H9 (cell line): Measurements from ENCODE around the gene HTRA1. TPM values are rescaled to one million over a fixed set of nuclear protein-coding genes. Genes with fewer than 3 reads are reported as not detected.

Source experiments
- DNase-seq: peaks from one replicate; pipeline ENCODE4 v3.0.0-alpha.2; 2017
- H2AFZ ChIP-seq: one replicate; pipeline ENCODE4 v1.6.1; 2013; ENCODE audit warnings: mild to moderate bottlenecking, low read length, control low read depth, moderate library complexity
- H2AK5ac ChIP-seq: 2 replicates; pipeline ENCODE4 v1.6.1; 2013; ENCODE audit warnings: low read length, control low read depth, mixed read lengths; ENCODE audit not compliant: insufficient read length
- H2BK120ac ChIP-seq: one replicate; pipeline ENCODE4 v1.6.1; 2013; ENCODE audit warnings: low read depth, mild to moderate bottlenecking, low read length, control low read depth, inconsistent platforms; ENCODE audit not compliant: poor library complexity, severe bottlenecking
- H2BK12ac ChIP-seq: 2 replicates; pipeline ENCODE4 v1.6.1; 2013; ENCODE audit warnings: low read length, control low read depth, mixed read lengths, low read depth; ENCODE audit not compliant: insufficient read length
- H2BK15ac ChIP-seq: 2 replicates; pipeline ENCODE4 v1.6.1; 2013; ENCODE audit warnings: low read depth, low read length, control low read depth
- H2BK20ac ChIP-seq: one replicate; pipeline ENCODE4 v1.6.1; 2013; ENCODE audit warnings: low read depth, mild to moderate bottlenecking, low read length, control low read depth, inconsistent platforms; ENCODE audit not compliant: poor library complexity, severe bottlenecking
- H2BK5ac ChIP-seq: 2 replicates; pipeline ENCODE4 v1.6.1; 2013; ENCODE audit warnings: low read length, control low read depth, mixed read lengths; ENCODE audit not compliant: insufficient read length
- H3K14ac ChIP-seq: 2 replicates; pipeline ENCODE4 v1.6.1; 2013; ENCODE audit warnings: low read length, control low read depth; ENCODE audit not compliant: insufficient read depth
- H3K18ac ChIP-seq: 2 replicates; pipeline ENCODE4 v1.6.1; 2013; ENCODE audit warnings: low read depth, mild to moderate bottlenecking, mixed read lengths, low read length, control low read depth; ENCODE audit not compliant: insufficient read length
- H3K23ac ChIP-seq: 2 replicates; pipeline ENCODE4 v1.6.1; 2013; ENCODE audit warnings: low read length, control low read depth, mixed read lengths, low read depth; ENCODE audit not compliant: insufficient read length
- H3K23me2 ChIP-seq: 2 replicates; pipeline ENCODE4 v1.6.1; 2013; ENCODE audit warnings: low read depth, mild to moderate bottlenecking, mixed read lengths, low read length, control low read depth; ENCODE audit not compliant: insufficient read length, poor library complexity, severe bottlenecking
- H3K27ac ChIP-seq: 2 replicates; pipeline ENCODE4 v1.5.1; 2013; ENCODE audit warnings: low read length, control low read depth, mixed read lengths, low read depth; ENCODE audit not compliant: insufficient read length
- H3K27me3 ChIP-seq: 2 replicates; pipeline ENCODE4 v1.6.1; 2013; ENCODE audit warnings: low read length, control low read depth, inconsistent platforms; ENCODE audit not compliant: insufficient read depth
- H3K4ac ChIP-seq: 2 replicates; pipeline ENCODE4 v1.6.1; 2013; ENCODE audit warnings: low read depth, mild to moderate bottlenecking, control low read depth, inconsistent platforms, low read length, moderate library complexity
- H3K4me1 ChIP-seq: 2 replicates; pipeline ENCODE4 v1.6.1; 2013; ENCODE audit warnings: low read length, control low read depth, inconsistent platforms; ENCODE audit not compliant: insufficient read depth
- H3K4me2 ChIP-seq: 2 replicates; pipeline ENCODE4 v1.6.1; 2013; ENCODE audit warnings: low read length, control low read depth, mixed read lengths; ENCODE audit not compliant: insufficient read length, insufficient read depth
- H3K56ac ChIP-seq: 2 replicates; pipeline ENCODE4 v1.6.1; 2013; ENCODE audit warnings: low read depth, mild to moderate bottlenecking, mixed read lengths, low read length, control low read depth; ENCODE audit not compliant: insufficient read length
- H3K79me1 ChIP-seq: 2 replicates; pipeline ENCODE4 v1.6.1; 2013; ENCODE audit warnings: low read depth, mild to moderate bottlenecking, moderate library complexity, low read length, control low read depth, inconsistent platforms; ENCODE audit not compliant: insufficient read depth, poor library complexity, severe bottlenecking
- H3K79me2 ChIP-seq: 2 replicates; pipeline ENCODE4 v1.6.1; 2013; ENCODE audit warnings: low read length, control low read depth, inconsistent platforms; ENCODE audit not compliant: insufficient read depth
- H3K9ac ChIP-seq: 2 replicates; pipeline ENCODE4 v1.6.1; 2013; ENCODE audit warnings: low read length, control low read depth, mixed read lengths; ENCODE audit not compliant: insufficient read length; ENCODE audit errors: extremely low read depth
- H3K9me3 ChIP-seq: one replicate; pipeline ENCODE4 v1.6.1; 2013; ENCODE audit warnings: low read depth, low read length, inconsistent platforms; ENCODE audit not compliant: control insufficient read depth
- H3T11ph ChIP-seq: one replicate; pipeline ENCODE4 v1.6.1; 2013; ENCODE audit warnings: mild to moderate bottlenecking, low read length, control low read depth, inconsistent platforms
- H4K20me1 ChIP-seq: one replicate; pipeline ENCODE4 v1.6.1; 2013; ENCODE audit not compliant: control insufficient read depth, insufficient read length, insufficient read depth
- H4K5ac ChIP-seq: 2 replicates; pipeline ENCODE4 v1.6.1; 2013; ENCODE audit warnings: low read depth, mild to moderate bottlenecking, mixed read lengths, low read length, control low read depth; ENCODE audit not compliant: insufficient read length
- H4K8ac ChIP-seq: replicated peaks from 2 replicates; pipeline ENCODE4 v1.6.1; 2013; ENCODE audit warnings: low read length, control low read depth, mixed read lengths, low read depth; ENCODE audit not compliant: insufficient read length
- H4K91ac ChIP-seq: 2 replicates; pipeline ENCODE4 v1.6.1; 2013; ENCODE audit warnings: low read depth, mild to moderate bottlenecking, moderate library complexity, mixed read lengths, low read length, control low read depth; ENCODE audit not compliant: insufficient read length
- H3K27ac Mint-ChIP-seq, 3 experiments: 2 replicates in 2 of 3; 3 replicates in 1 of 3; pipeline ENCODE4 v1.8.0; 2020 to 2021; ENCODE audit warnings: mixed read lengths in 3 of 3, mild to moderate bottlenecking in 1 of 3, moderate library complexity in 1 of 3
- H3K27me3 Mint-ChIP-seq: 2 replicates; pipeline ENCODE4 v1.8.0; 2021; ENCODE audit warnings: low read depth, mild to moderate bottlenecking, moderate library complexity, mixed read lengths
- H3K36me3 Mint-ChIP-seq, 3 experiments: 2 replicates in 2 of 3; 3 replicates in 1 of 3; pipeline ENCODE4 v1.8.0; 2020 to 2021; ENCODE audit warnings: low read depth in 3 of 3, mixed read lengths in 3 of 3; ENCODE audit not compliant: insufficient read depth in 1 of 3
- H3K4me1 Mint-ChIP-seq, 2 experiments: 2 replicates each; pipeline ENCODE4 v1.8.0; 2020; ENCODE audit warnings: mixed read lengths in 2 of 2
- H3K4me3 Mint-ChIP-seq, 2 experiments: 2 replicates in 1 of 2; 3 replicates in 1 of 2; pipeline ENCODE4 v1.8.0; 2020 to 2021; ENCODE audit warnings: mild to moderate bottlenecking in 2 of 2, mixed read lengths in 2 of 2, moderate library complexity in 1 of 2
- H3K9me3 Mint-ChIP-seq, 2 experiments: 2 replicates in 1 of 2; 3 replicates in 1 of 2; pipeline ENCODE4 v1.8.0; 2020; ENCODE audit warnings: mild to moderate bottlenecking in 2 of 2, mixed read lengths in 2 of 2, moderate library complexity in 1 of 2
- WGBS: extraction: QIAGEN DNeasy Blood & Tissue Kit; methylation state at CpG from one replicate; pipeline ENCODE4 v1.1.7; 2013; ENCODE audit warnings: missing lambda C conversion rate, low lambda C conversion rate, mixed read lengths; ENCODE audit not compliant: insufficient read length; ENCODE audit errors: extremely low coverage; 5-methylcytosine and 5-hydroxymethylcytosine counted together
- total RNA-seq: library from RNA; stranded (reverse); gene quantifications from 2 replicates; pipeline ENCODE4 v1.2.1, GENCODE V29; 2021
- TF ChIP-seq, protein P1 (sequence below): fragments of 200-600 bp; sonication (generic); conservative IDR thresholded peaks from 3 replicates; pipeline ENCODE4 v1.8.0; 2021; ENCODE audit warnings: antibody characterized with exemption, mild to moderate bottlenecking

Gene HTRA1
- total RNA-seq, 1 experiment from 2014 or later, result 11.1 TPM

DNA sequence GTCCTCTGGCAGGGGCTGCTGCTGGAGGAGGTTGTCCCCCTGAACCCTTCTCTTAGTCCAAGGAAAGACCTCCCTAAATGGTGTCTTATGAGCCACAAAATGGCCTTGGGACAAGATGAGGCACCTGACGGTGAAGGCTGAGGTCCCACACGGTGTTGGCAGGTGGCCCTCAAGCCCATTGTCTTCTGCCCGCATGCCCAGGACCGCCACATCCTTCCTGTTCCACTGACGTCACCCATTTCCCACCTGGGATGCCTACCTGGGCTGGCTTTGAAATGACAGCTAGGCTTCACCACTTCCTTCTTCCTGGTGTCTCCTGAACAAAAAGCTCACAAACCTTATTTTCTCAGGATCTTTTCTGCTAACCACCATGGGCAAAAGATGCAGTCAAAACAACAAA lies 97.1 kb downstream of the HTRA1 start:
- Histone ChIP-seq H3K79me2 (no peaks in the 10 kb centered on the region), H3K9me3 (no peaks in the 10 kb centered on the region), H2BK5ac (no peak overlapping the region)

More for the DNA sequence above, 97.1 kb downstream of the HTRA1 start:
- no peaks in the 10 kb centered on the region; a peak in 1 of 7 replicates for H3K36me3 Mint-ChIP-seq
- Histone ChIP-seq H4K8ac (no peak overlapping the region), H3K4ac (no peak overlapping the region), H3K14ac (no peak overlapping the region), H3T11ph (no peak overlapping the region), H3K9ac (no peak overlapping the region), H3K4me2 (no peak overlapping the region), H3K56ac (no peak overlapping the region), H3K27ac (no peak overlapping the region), H4K20me1 (no peaks in the 10 kb centered on the region), H3K4me1 (no peaks in the 10 kb centered on the region), H2BK12ac (no peak overlapping the region), H2BK120ac (no peak overlapping the region), H3K18ac (no peak overlapping the region), H3K23me2 (no peaks in the 10 kb centered on the region), H2AFZ (no peak overlapping the region), H3K79me1 (no peaks in the 10 kb centered on the region), H4K5ac (no peak overlapping the region), H2BK20ac (no peak overlapping the region), H2BK15ac (no peak overlapping the region), H3K27me3 (no peaks in the 10 kb centered on the region), H3K23ac (no peak overlapping the region), H2AK5ac (no peak overlapping the region), H4K91ac (no peak overlapping the region)
- H3K4me3 Mint-ChIP-seq, result no peak overlapping the region
- WGBS, result no CpG with 5 or more reads among the region's 5 CpGs
- H3K9me3 Mint-ChIP-seq, result no peaks in the 10 kb centered on the region
- DNase-seq, result no peak
- no peak overlapping the region for H3K27ac Mint-ChIP-seq
- TF ChIP-seq, protein P1, sequence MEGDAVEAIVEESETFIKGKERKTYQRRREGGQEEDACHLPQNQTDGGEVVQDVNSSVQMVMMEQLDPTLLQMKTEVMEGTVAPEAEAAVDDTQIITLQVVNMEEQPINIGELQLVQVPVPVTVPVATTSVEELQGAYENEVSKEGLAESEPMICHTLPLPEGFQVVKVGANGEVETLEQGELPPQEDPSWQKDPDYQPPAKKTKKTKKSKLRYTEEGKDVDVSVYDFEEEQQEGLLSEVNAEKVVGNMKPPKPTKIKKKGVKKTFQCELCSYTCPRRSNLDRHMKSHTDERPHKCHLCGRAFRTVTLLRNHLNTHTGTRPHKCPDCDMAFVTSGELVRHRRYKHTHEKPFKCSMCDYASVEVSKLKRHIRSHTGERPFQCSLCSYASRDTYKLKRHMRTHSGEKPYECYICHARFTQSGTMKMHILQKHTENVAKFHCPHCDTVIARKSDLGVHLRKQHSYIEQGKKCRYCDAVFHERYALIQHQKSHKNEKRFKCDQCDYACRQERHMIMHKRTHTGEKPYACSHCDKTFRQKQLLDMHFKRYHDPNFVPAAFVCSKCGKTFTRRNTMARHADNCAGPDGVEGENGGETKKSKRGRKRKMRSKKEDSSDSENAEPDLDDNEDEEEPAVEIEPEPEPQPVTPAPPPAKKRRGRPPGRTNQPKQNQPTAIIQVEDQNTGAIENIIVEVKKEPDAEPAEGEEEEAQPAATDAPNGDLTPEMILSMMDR, result no peak
- peaks cover 31 to 33% of the 10 kb centered on the region in 2 experiments for H3K4me1 Mint-ChIP-seq
- H3K27me3 Mint-ChIP-seq, result peaks cover 19% of the 10 kb centered on the region
